ENCODE measurements around the gene HYAL2. TPM values are rescaled to one million over a fixed set of nuclear protein-coding genes. Genes with fewer than 3 reads are reported as not detected.
A peak's percentile ranks its signal among the peaks of the same experiment; 100 is the strongest.

HYAL2 gene
- total RNA-seq, 6 donors from 2014 or later, result 120 to 389 (median 226) TPM

GRCh38 chr3:50345586-50346234 is 23.2 kb upstream of the HYAL2 start, which contains the start of gene ZMYND10:
Gene ZMYND10 (minus strand): TSS chr3:50345732. CDS start chr3:50345579, 153 bp downstream.
- 21 to 33% methylated on average over 22 to 44 of the region's 45 CpGs for WGBS, 2 donors
- Histone ChIP-seq H3K27ac (peak within 1 kb of the TSS in 1 of 4 donors; percentile 7), H3K36me3 (peaks cover 0 to 15% (median 13%) of the 10 kb centered on the region in 4 donors), H3K4me3 (peak within 1 kb of the TSS; percentile 13 to 45 (median 36)), H3K4me1 (peaks cover 36 to 58% (median 39%) of the 10 kb centered on the region in 4 donors), H3K27me3 (no peaks in the 10 kb centered on the region), H3K9me3 (no peaks in the 10 kb centered on the region)
- ATAC-seq (ENCODE audit: low FRiP score in 2 of 2) (peak; percentile 23 to 68), DNase-seq (peak; percentile 73 to 96)
- peak in 1 of 4 donors; percentile 33 for TF ChIP-seq POLR2A (IDR thresholded peaks at IDR 0.05)
- TF ChIP-seq POLR2AphosphoS5 (IDR thresholded peaks at IDR 0.05), result no peak

GRCh38 chr3:50345008-50345407 is 22.5 kb upstream of the HYAL2 start:
- WGBS, 2 donors, result 86 to 87% methylated on average over 2 to 8 of the region's 8 CpGs
- no peak for TF ChIP-seq EP300 (IDR thresholded peaks at IDR 0.05)
- TF ChIP-seq CTCF (IDR thresholded peaks at IDR 0.05), result no peak
- peaks cover 33 to 60% (median 43%) of the 10 kb centered on the region in 4 donors for H3K4me1 ChIP-seq
- no peaks in the 10 kb centered on the region for H3K9me3 ChIP-seq
- ATAC-seq (ENCODE audit: low FRiP score in 2 of 2), result no peak
- peak overlapping the region in 3 of 4 donors; percentile 31 to 45 (median 41) for H3K4me3 ChIP-seq
- DNase-seq, result no peak
- no peaks in the 10 kb centered on the region for H3K27me3 ChIP-seq
- peaks cover 0 to 15% (median 13%) of the 10 kb centered on the region in 4 donors for H3K36me3 ChIP-seq
- H3K27ac ChIP-seq, result no peak overlapping the region

- Histone ChIP-seq H3K27ac (no peak overlapping the region), H3K36me3 (peaks cover 0 to 7% (median 6%) of the 10 kb centered on the region in 4 donors), H3K27me3 (no peaks in the 10 kb centered on the region), H3K9me3 (no peaks in the 10 kb centered on the region), H3K4me3 (no peak overlapping the region), H3K4me1 (peaks cover 41 to 63% (median 52%) of the 10 kb centered on the region in 4 donors)
- 90 to 97% methylated on average over 6 to 13 of the region's 13 CpGs for WGBS, 2 donors
- ATAC-seq (ENCODE audit: low FRiP score in 2 of 2) (no peak), DNase-seq (peak in 1 of 2 donors; percentile 34)
- TF ChIP-seq POLR2AphosphoS5 (IDR thresholded peaks at IDR 0.05) (no peak), CTCF (IDR thresholded peaks at IDR 0.05) (no peak), EP300 (IDR thresholded peaks at IDR 0.05) (no peak), POLR2A (IDR thresholded peaks at IDR 0.05) (no peak)
Observed at GRCh38 chr3:50342813-50343633, 20.5 kb upstream of the HYAL2 start.

GRCh38 chr3:50341996-50342650 is 19.6 kb upstream of the HYAL2 start:
- ATAC-seq (ENCODE audit: low FRiP score in 2 of 2), result no peak
- Histone ChIP-seq H3K4me1 (peaks cover 37 to 61% (median 54%) of the 10 kb centered on the region in 4 donors), H3K9me3 (no peaks in the 10 kb centered on the region), H3K4me3 (no peak overlapping the region), H3K27ac (peak overlapping the region in 1 of 4 donors; percentile 97), H3K27me3 (no peaks in the 10 kb centered on the region), H3K36me3 (no peaks in the 10 kb centered on the region)
- TF ChIP-seq POLR2A (IDR thresholded peaks at IDR 0.05), result no peak
- no peak for TF ChIP-seq CTCF (IDR thresholded peaks at IDR 0.05)
- TF ChIP-seq POLR2AphosphoS5 (IDR thresholded peaks at IDR 0.05), result no peak
- TF ChIP-seq EP300 (IDR thresholded peaks at IDR 0.05), result no peak
- peak in 1 of 2 donors; percentile 40 for DNase-seq
- WGBS, 2 donors, result 91 to 93% methylated on average over 10 to 12 of the region's 13 CpGs

- H3K4me3 ChIP-seq, result peak overlapping the region in 3 of 4 donors; percentile 53 to 75 (median 74)
- no peak for TF ChIP-seq POLR2A (IDR thresholded peaks at IDR 0.05)
- no peak for TF ChIP-seq EP300 (IDR thresholded peaks at IDR 0.05)
- no peak for TF ChIP-seq CTCF (IDR thresholded peaks at IDR 0.05)
- no peak for TF ChIP-seq POLR2AphosphoS5 (IDR thresholded peaks at IDR 0.05)
- no peaks in the 10 kb centered on the region for H3K9me3 ChIP-seq
- H3K27me3 ChIP-seq, result no peaks in the 10 kb centered on the region
- peaks cover 37 to 60% (median 55%) of the 10 kb centered on the region in 4 donors for H3K4me1 ChIP-seq
- DNase-seq, result peak in 1 of 2 donors; percentile 38
- no peaks in the 10 kb centered on the region for H3K36me3 ChIP-seq
- WGBS, 2 donors, result 96 to 100% methylated on average over 6 to 9 of the region's 9 CpGs
- H3K27ac ChIP-seq, result peak overlapping the region; percentile 92 to 99 (median 96)
- ATAC-seq (ENCODE audit: low FRiP score in 2 of 2), result no peak
Observed at GRCh38 chr3:50341537-50341936, 19.0 kb upstream of the HYAL2 start.

Data from upper lobe of left lung (tissue), 6 donors.